GM23248 (cell line): ENCODE measurements around the gene PEX1. TPM values are rescaled to one million over a fixed set of nuclear protein-coding genes. Genes with fewer than 3 reads are reported as not detected.
"Not testable (repeated sequence)": the region's sequence is repeated elsewhere in the genome, so short reads cannot be mapped to it uniquely, and the experiment has no call there.

Experiments
- DNase-seq: peaks from one replicate; pipeline ENCODE4 v3.0.0-alpha.2; 2015
- H2AFZ ChIP-seq: fragments of 200-600 bp; sonication (generic); 2 replicates; pipeline ENCODE4 v1.6.1; 2016; ENCODE audit warnings: antibody characterized with exemption
- H3F3A ChIP-seq: fragments of 200-600 bp; sonication (generic); 2 replicates; pipeline ENCODE4 v1.6.1; 2016; ENCODE audit warnings: mild to moderate bottlenecking, antibody characterized with exemption, mixed run types; ENCODE audit not compliant: insufficient read depth
- H3K27ac ChIP-seq: fragments of 200-600 bp; sonication (generic); 2 replicates; pipeline ENCODE4 v1.5.1; 2016; ENCODE audit warnings: mild to moderate bottlenecking
- H3K27me3 ChIP-seq: fragments of 200-600 bp; sonication (generic); replicated peaks from 2 replicates; pipeline ENCODE4 v1.6.1; 2016; ENCODE audit warnings: mild to moderate bottlenecking; ENCODE audit not compliant: insufficient read depth
- H3K36me3 ChIP-seq: fragments of 200-600 bp; sonication (generic); 2 replicates; pipeline ENCODE4 v1.6.1; 2016; ENCODE audit warnings: low read depth, mild to moderate bottlenecking
- H3K4me1 ChIP-seq: fragments of 200-600 bp; sonication (generic); 2 replicates; pipeline ENCODE4 v1.6.1; 2016; ENCODE audit warnings: mild to moderate bottlenecking; ENCODE audit not compliant: insufficient read depth
- H3K4me2 ChIP-seq: fragments of 200-600 bp; sonication (generic); one replicate; pipeline ENCODE4 v1.6.1; 2016; ENCODE audit warnings: mild to moderate bottlenecking; ENCODE audit not compliant: unreplicated experiment
- H3K4me3 ChIP-seq: fragments of 200-600 bp; sonication (generic); 2 replicates; pipeline ENCODE4 v1.5.1; 2016; ENCODE audit warnings: mild to moderate bottlenecking
- H3K79me2 ChIP-seq: fragments of 200-600 bp; sonication (generic); 2 replicates; pipeline ENCODE4 v1.6.1; 2016; ENCODE audit warnings: mild to moderate bottlenecking; ENCODE audit not compliant: insufficient read depth
- H3K9ac ChIP-seq: fragments of 200-600 bp; sonication (generic); 2 replicates; pipeline ENCODE4 v1.6.1; 2016; ENCODE audit warnings: mild to moderate bottlenecking
- H3K9me2 ChIP-seq: fragments of 200-600 bp; sonication (generic); 2 replicates; pipeline ENCODE4 v1.6.1; 2016; ENCODE audit warnings: mixed run types, mild to moderate bottlenecking, moderate library complexity; ENCODE audit not compliant: insufficient read depth
- H3K9me3 ChIP-seq: fragments of 200-600 bp; sonication (generic); one replicate; pipeline ENCODE4 v1.6.1; 2017; ENCODE audit warnings: low read depth
- H4K20me1 ChIP-seq: fragments of 200-600 bp; sonication (generic); 2 replicates; pipeline ENCODE4 v1.6.0; 2016; ENCODE audit not compliant: insufficient read depth
- EZH2 ChIP-seq: fragments of 200-600 bp; sonication (generic); IDR thresholded peaks from 2 replicates; pipeline ENCODE4 v1.6.1; 2018; ENCODE audit warnings: antibody characterized with exemption, mild to moderate bottlenecking; ENCODE audit not compliant: insufficient read depth, poor library complexity, severe bottlenecking
- EZH2phosphoT487 ChIP-seq: fragments of 200-600 bp; sonication (generic); IDR thresholded peaks from 2 replicates; pipeline ENCODE4 v1.6.1; 2018; ENCODE audit warnings: antibody characterized with exemption, moderate library complexity, mild to moderate bottlenecking, low read depth; ENCODE audit not compliant: insufficient read depth
- WGBS, 2 experiments: methylation state at CpG; one replicate each; pipeline ENCODE4 v1.1.6; 2015 to 2017; ENCODE audit warnings: low lambda C conversion rate in 2 of 2, low coverage in 1 of 2; ENCODE audit errors: missing lambda C conversion rate in 2 of 2; 5-methylcytosine and 5-hydroxymethylcytosine counted together
- in situ Hi-C: fragments of 300-500 bp; cut with MboI; formaldehyde crosslinking; loops from 2 replicates; pipeline ENCODE4 v1.15.0; 2020
- polyA plus RNA-seq: library from polyadenylated mRNA; unstranded; fragments of >200 nt; fragmentation: Nextera tagmentation; extraction: Ambion mirVana; gene quantifications from 2 replicates; pipeline ENCODE4 v1.2.1, GENCODE V29; 2016
- total RNA-seq: library from RNA; depleted of rRNA; stranded (reverse); fragments of >200 nt; shearing (Covaris generic); gene quantifications from 2 replicates; pipeline ENCODE4 v1.2.3, GENCODE V29; 2014

The PEX1 gene
- total and polyA plus RNA-seq, 2 experiments from 2014 or later, result 6.4 to 12.8 TPM

DNA sequence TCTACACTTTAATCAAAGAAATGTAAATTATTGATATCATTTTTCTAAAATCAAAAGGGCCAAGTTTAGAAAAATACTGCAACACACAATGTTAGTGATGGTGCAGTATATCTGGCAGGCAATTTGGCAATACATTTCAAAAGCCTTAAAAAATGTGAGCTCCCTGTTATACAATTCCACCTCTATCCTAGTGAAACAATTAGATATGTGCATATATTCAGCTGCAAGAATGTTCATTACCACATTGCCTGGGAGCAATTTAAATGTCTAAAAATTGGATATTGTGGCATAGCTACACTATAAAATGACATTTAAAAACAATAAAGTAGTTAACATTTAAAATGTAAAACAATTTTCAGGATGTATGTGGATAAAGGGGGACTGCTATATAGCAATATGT is 40.5 kb downstream of the PEX1 start:
- Histone ChIP-seq H3K9me2 (no peaks in the 10 kb centered on the region), H3K9ac (no peak overlapping the region), H3K27ac (no peak overlapping the region), H3K79me2 (no peaks in the 10 kb centered on the region), H3K4me2 (no peak overlapping the region), H3K4me1 (no peaks in the 10 kb centered on the region), H3K36me3 (peaks cover 52% of the 10 kb centered on the region), H3K9me3 (no peaks in the 10 kb centered on the region), H3K4me3 (no peak overlapping the region), H2AFZ (no peak overlapping the region), H3K27me3 (no peaks in the 10 kb centered on the region), H3F3A (no peaks in the 10 kb centered on the region), H4K20me1 (no peaks in the 10 kb centered on the region)
- no peak for TF ChIP-seq EZH2
- TF ChIP-seq EZH2phosphoT487, result no peak
- in situ Hi-C loops, result no loop called here
- no peak for DNase-seq

- H3K36me3 ChIP-seq, result peaks cover 35% of the 10 kb centered on the region
- no peak overlapping the region for H3K4me2 ChIP-seq
- no peaks in the 10 kb centered on the region for H4K20me1 ChIP-seq
- H3K79me2 ChIP-seq, result no peaks in the 10 kb centered on the region
- H3K4me1 ChIP-seq, result no peaks in the 10 kb centered on the region
- no peak for DNase-seq
- no peaks in the 10 kb centered on the region for H3K9me3 ChIP-seq
- in situ Hi-C loops, result no loop called here
- no peak overlapping the region for H3K27ac ChIP-seq
- H3K27me3 ChIP-seq, result no peaks in the 10 kb centered on the region
- H2AFZ ChIP-seq, result no peak overlapping the region
- no peaks in the 10 kb centered on the region for H3K9me2 ChIP-seq
- TF ChIP-seq EZH2phosphoT487 (no peak), EZH2 (no peak)
- H3K9ac ChIP-seq, result no peak overlapping the region
- no peak overlapping the region for H3K4me3 ChIP-seq
- no peaks in the 10 kb centered on the region for H3F3A ChIP-seq
- WGBS, 2 experiments, result 82% methylated on average over 2 of the region's 2 CpGs
These were observed 42.3 kb downstream of the PEX1 start for GRCh38 chr7:92485974-92486373.

DNA sequence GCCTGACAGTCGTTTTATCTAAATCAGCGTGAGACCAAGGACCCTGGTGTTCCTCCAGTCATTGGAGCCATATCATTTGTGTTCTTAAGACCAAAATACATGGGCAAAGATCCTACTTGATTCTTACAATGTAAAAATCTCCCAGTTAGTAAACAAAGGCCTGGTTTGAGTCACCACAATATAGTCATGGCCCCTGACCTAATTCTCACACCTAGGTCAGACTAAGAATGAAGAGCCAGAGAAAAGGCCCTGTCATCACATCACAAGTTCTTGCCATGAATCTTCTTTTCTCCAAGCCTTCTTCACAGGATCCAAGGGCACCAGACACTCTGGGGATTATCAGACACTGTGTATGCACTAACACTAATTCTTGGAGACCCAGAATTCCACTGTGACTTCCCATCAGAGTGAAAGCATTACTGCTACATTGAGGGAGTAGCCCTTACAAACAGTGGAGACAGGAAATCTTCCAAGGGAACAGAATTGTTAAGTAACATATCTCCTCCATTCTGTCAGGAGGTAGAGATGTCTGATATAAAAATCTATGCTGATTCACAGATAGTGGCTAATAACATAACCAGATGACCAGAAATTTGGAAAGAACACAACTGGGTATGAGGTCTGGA is 42.9 kb downstream of the PEX1 start:
- no peaks in the 10 kb centered on the region for H3K9me3 ChIP-seq
- no peak overlapping the region for H3K4me2 ChIP-seq
- H2AFZ ChIP-seq, result no peak overlapping the region
- H3K9me2 ChIP-seq, result no peaks in the 10 kb centered on the region
- WGBS, 2 experiments, result 97 to 100% methylated on average over 2 of the region's 2 CpGs
- H4K20me1 ChIP-seq, result no peaks in the 10 kb centered on the region
- H3K4me1 ChIP-seq, result no peaks in the 10 kb centered on the region
- H3K27me3 ChIP-seq, result no peaks in the 10 kb centered on the region
- in situ Hi-C loops, result no loop called here
- H3K36me3 ChIP-seq, result peaks cover 34% of the 10 kb centered on the region
- no peaks in the 10 kb centered on the region for H3F3A ChIP-seq
- no peak overlapping the region for H3K9ac ChIP-seq
- H3K4me3 ChIP-seq, result no peak overlapping the region
- no peaks in the 10 kb centered on the region for H3K79me2 ChIP-seq
- no peak for DNase-seq
- no peak for TF ChIP-seq EZH2phosphoT487
- no peak for TF ChIP-seq EZH2
- no peak overlapping the region for H3K27ac ChIP-seq

DNA sequence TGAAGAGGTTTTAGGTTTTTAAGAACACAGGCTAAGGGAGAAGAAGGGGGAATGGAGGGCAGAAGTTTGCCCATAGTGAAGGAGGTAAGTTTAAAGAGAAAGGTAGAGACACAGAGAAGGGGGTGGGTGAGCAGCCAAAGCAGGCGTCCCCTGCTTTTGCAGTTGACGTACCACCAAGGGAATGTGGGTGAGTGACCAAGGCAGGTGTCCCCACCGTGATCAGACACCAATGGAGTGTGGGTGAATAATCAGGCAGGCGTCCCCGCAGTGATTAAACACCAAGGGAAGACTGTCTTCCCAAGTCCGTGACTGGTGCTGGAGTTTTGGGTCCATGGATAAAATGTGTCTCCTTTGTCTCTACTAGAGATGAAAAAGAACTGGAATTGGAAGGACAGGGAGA is 44.1 kb downstream of the PEX1 start:
- H3K9me3 ChIP-seq, H3K4me1 ChIP-seq, H3K4me2 ChIP-seq, H3K4me3 ChIP-seq, H2AFZ ChIP-seq, H3F3A ChIP-seq, H3K79me2 ChIP-seq, in situ Hi-C loops, H3K27me3 ChIP-seq, H3K9ac ChIP-seq, H4K20me1 ChIP-seq, DNase-seq, H3K27ac ChIP-seq, H3K9me2 ChIP-seq: not testable (repeated sequence)
- 91 to 98% methylated on average over 6 of the region's 6 CpGs for WGBS, 2 experiments
- peaks cover 24% of the 10 kb centered on the region for H3K36me3 ChIP-seq

DNA sequence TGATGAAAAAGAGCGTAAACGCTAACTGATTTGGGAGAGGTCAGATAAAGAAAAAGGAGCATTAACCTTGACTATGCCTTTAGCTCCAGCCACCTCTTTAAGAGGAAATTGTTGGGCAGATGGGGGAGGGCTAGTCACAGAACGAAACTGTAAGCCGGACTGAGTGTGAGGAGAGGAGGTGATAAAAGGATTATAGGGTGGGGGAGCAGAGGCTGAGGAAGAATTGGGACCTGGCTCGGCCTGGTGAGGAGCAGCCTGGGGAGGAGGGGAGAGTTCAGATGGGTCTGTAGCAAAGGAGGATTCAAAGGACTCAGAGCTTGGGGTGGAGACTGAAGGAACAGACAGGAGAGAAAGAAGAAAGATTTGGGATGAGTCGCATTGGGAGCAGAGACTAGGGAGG is 44.7 kb downstream of the PEX1 start:
- H3K9me2 ChIP-seq, H3K4me1 ChIP-seq, H3K9me3 ChIP-seq, H3K9ac ChIP-seq, DNase-seq, H4K20me1 ChIP-seq, H3F3A ChIP-seq, H3K4me3 ChIP-seq, H3K79me2 ChIP-seq, H3K4me2 ChIP-seq, H3K27me3 ChIP-seq, H2AFZ ChIP-seq, H3K27ac ChIP-seq, in situ Hi-C loops: not testable (repeated sequence)
- H3K36me3 ChIP-seq, result peaks cover 18% of the 10 kb centered on the region
- WGBS, 2 experiments, result 67 to 70% methylated on average over 6 of the region's 6 CpGs

DNA sequence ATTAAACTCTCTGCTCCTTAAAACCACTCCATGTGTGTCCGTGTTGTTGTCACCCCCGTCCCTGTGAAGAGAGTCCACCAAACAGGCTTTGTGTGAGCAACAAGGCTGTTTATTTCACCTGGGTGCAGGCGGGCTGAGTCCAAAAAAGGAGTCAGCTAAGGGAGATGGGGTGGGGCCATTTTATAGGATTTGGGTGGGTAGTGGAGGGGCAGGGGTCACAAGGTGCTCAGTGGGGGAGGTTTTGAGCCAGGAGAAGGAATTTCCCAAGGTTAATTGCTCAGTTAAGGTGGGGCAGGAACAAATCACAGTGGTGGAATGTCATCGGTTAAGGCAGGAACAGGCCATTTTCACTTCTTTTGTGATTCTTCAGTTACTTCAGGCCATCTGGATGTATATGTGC is 49.2 kb downstream of the PEX1 start:
- DNase-seq, in situ Hi-C loops, H2AFZ ChIP-seq, H3K4me2 ChIP-seq, H3K4me3 ChIP-seq, H3K79me2 ChIP-seq, H4K20me1 ChIP-seq, H3K27me3 ChIP-seq, H3F3A ChIP-seq, H3K9me2 ChIP-seq, H3K36me3 ChIP-seq, H3K9ac ChIP-seq, H3K4me1 ChIP-seq, H3K27ac ChIP-seq, H3K9me3 ChIP-seq: not testable (repeated sequence)
- WGBS, 2 experiments, result 84 to 89% methylated on average over 4 of the region's 4 CpGs
